Activated CD4-positive, alpha-beta T cell treated with anti-CD3 and anti-CD28 coated beads for 4 hours (primary cell): ENCODE data around the gene POLD1.
"Not testable (repeated sequence)": the region's sequence is repeated elsewhere in the genome, so short reads cannot be mapped to it uniquely, and the experiment has no call there.

ENCODE experiments used
- DNase-seq, 2 donors: peaks; one replicate each; pipeline ENCODE4 v3.0.0-alpha.2; 2020

Gene POLD1

GRCh38 chr19:50383852-50384684, at the start of gene POLD1:
TSS of gene POLD1 (plus strand) at chr19:50384347. CDS start at chr19:50398852, 14,505 bp downstream.
- DNase-seq, result peak; percentile 99 to 100

GRCh38 chr19:50334741-50335421, 49.3 kb upstream of the POLD1 start:
- DNase-seq, result no peak

- not testable (repeated sequence) for DNase-seq
Measured at GRCh38 chr19:50337031-50337430, 47.1 kb upstream of the POLD1 start.

GRCh38 chr19:50340331-50340730, 43.8 kb upstream of the POLD1 start:
- no peak for DNase-seq

GRCh38 chr19:50341091-50341564, 43.0 kb upstream of the POLD1 start:
- no peak for DNase-seq

GRCh38 chr19:50344661-50345318, 39.4 kb upstream of the POLD1 start:
- no peak for DNase-seq

- not testable (repeated sequence) for DNase-seq
Measured at GRCh38 chr19:50347089-50347581, 37.0 kb upstream of the POLD1 start.

- DNase-seq, result no peak
Measured at GRCh38 chr19:50349277-50350057, 34.7 kb upstream of the POLD1 start.

- no peak for DNase-seq
Measured at GRCh38 chr19:50352242-50352641, 31.9 kb upstream of the POLD1 start.

GRCh38 chr19:50353487-50353880, 30.7 kb upstream of the POLD1 start:
- DNase-seq, result not testable (repeated sequence)

GRCh38 chr19:50356691-50357177, 27.4 kb upstream of the POLD1 start:
- DNase-seq, result no peak

GRCh38 chr19:50357178-50358100, 26.7 kb upstream of the POLD1 start:
- DNase-seq, result peak; percentile 88 to 90

GRCh38 chr19:50358483-50359327, 25.4 kb upstream of the POLD1 start:
- DNase-seq, result peak; percentile 75 to 76

GRCh38 chr19:50359328-50359818, 24.8 kb upstream of the POLD1 start:
- DNase-seq, result no peak

GRCh38 chr19:50361290-50362029, 22.7 kb upstream of the POLD1 start:
- DNase-seq, result no peak

GRCh38 chr19:50362030-50362412, 22.1 kb upstream of the POLD1 start:
- no peak for DNase-seq

- peak; percentile 34 to 35 for DNase-seq
Measured at GRCh38 chr19:50362656-50363424, 21.3 kb upstream of the POLD1 start.
